ENCODE data around the gene AMZ1. TPM values are rescaled to one million over a fixed set of nuclear protein-coding genes. Genes with fewer than 3 reads are reported as not detected.
"Not testable (repeated sequence)": the region's sequence is repeated elsewhere in the genome, so short reads cannot be mapped to it uniquely, and the experiment has no call there.

The AMZ1 gene
- total and polyA plus RNA-seq, 4 donors: 0.83 to 4.8 (median 3.2) TPM

GRCh38 chr7:2689343-2689847 is 1.4 kb downstream of the AMZ1 start:
- Histone ChIP-seq H3K27ac (ENCODE audit: low read depth, low read length) (peak overlapping the region; percentile 45), H3K4me1 (ENCODE audit: control insufficient read depth, insufficient read depth, low read length) (peaks cover 28% of the 10 kb centered on the region), H3K4me3 (ENCODE audit: low read depth, low read length) (no peak overlapping the region), H3K36me3 (ENCODE audit: control insufficient read depth, insufficient read depth, low read length) (no peaks in the 10 kb centered on the region), H3K27me3 (ENCODE audit: control insufficient read depth, insufficient read depth, low read length) (peaks cover 25% of the 10 kb centered on the region), H3K9me3 (ENCODE audit: control insufficient read depth, insufficient read depth, low read length) (no peaks in the 10 kb centered on the region)
- no peak for DNase-seq (ENCODE audit: low read depth in 4 of 6, low spot score in 6 of 6)
- 70% methylated on average over 14 of the region's 16 CpGs for WGBS (ENCODE audit: insufficient coverage)

GRCh38 chr7:2689951-2690705 is 2.1 kb downstream of the AMZ1 start:
- H3K9me3 ChIP-seq (ENCODE audit: control insufficient read depth, insufficient read depth, low read length): no peaks in the 10 kb centered on the region
- no peak overlapping the region for H3K4me3 ChIP-seq (ENCODE audit: low read depth, low read length)
- 77% methylated on average over 23 of the region's 23 CpGs for WGBS (ENCODE audit: insufficient coverage)

GRCh38 chr7:2691011-2691707 is 3.2 kb downstream of the AMZ1 start:
- Histone ChIP-seq H3K4me1 (ENCODE audit: control insufficient read depth, insufficient read depth, low read length) (peaks cover 28% of the 10 kb centered on the region), H3K4me3 (ENCODE audit: low read depth, low read length) (no peak overlapping the region), H3K36me3 (ENCODE audit: control insufficient read depth, insufficient read depth, low read length) (no peaks in the 10 kb centered on the region), H3K27me3 (ENCODE audit: control insufficient read depth, insufficient read depth, low read length) (peaks cover 25% of the 10 kb centered on the region), H3K9me3 (ENCODE audit: control insufficient read depth, insufficient read depth, low read length) (no peaks in the 10 kb centered on the region), H3K27ac (ENCODE audit: low read depth, low read length) (no peak overlapping the region)
- no peak for DNase-seq (ENCODE audit: low read depth in 4 of 6, low spot score in 6 of 6)
- 95% methylated on average over 14 of the region's 18 CpGs for WGBS (ENCODE audit: insufficient coverage)

More at GRCh38 chr7:2689951-2690705, 2.1 kb downstream of the AMZ1 start:
- peaks cover 28% of the 10 kb centered on the region for H3K4me1 ChIP-seq (ENCODE audit: control insufficient read depth, insufficient read depth, low read length)
- DNase-seq (ENCODE audit: low read depth in 4 of 6, low spot score in 6 of 6): no peak
- no peak overlapping the region for H3K27ac ChIP-seq (ENCODE audit: low read depth, low read length)
- H3K27me3 ChIP-seq (ENCODE audit: control insufficient read depth, insufficient read depth, low read length): peaks cover 25% of the 10 kb centered on the region
- no peaks in the 10 kb centered on the region for H3K36me3 ChIP-seq (ENCODE audit: control insufficient read depth, insufficient read depth, low read length)

GRCh38 chr7:2691932-2692439 is 4.0 kb downstream of the AMZ1 start:
- not testable (repeated sequence) for DNase-seq (ENCODE audit: low read depth in 4 of 6, low spot score in 6 of 6); H3K27ac ChIP-seq (ENCODE audit: low read depth, low read length); H3K9me3 ChIP-seq (ENCODE audit: control insufficient read depth, insufficient read depth, low read length); H3K36me3 ChIP-seq (ENCODE audit: control insufficient read depth, insufficient read depth, low read length); H3K4me3 ChIP-seq (ENCODE audit: low read depth, low read length)
- peaks cover 28% of the 10 kb centered on the region for H3K4me1 ChIP-seq (ENCODE audit: control insufficient read depth, insufficient read depth, low read length)
- 92% methylated on average over 14 of the region's 23 CpGs for WGBS (ENCODE audit: insufficient coverage)
- H3K27me3 ChIP-seq (ENCODE audit: control insufficient read depth, insufficient read depth, low read length): peaks cover 25% of the 10 kb centered on the region

- Histone ChIP-seq H3K4me3 (ENCODE audit: low read depth, low read length) (no peak overlapping the region), H3K9me3 (ENCODE audit: control insufficient read depth, insufficient read depth, low read length) (no peaks in the 10 kb centered on the region), H3K27me3 (ENCODE audit: control insufficient read depth, insufficient read depth, low read length) (peaks cover 20% of the 10 kb centered on the region), H3K27ac (ENCODE audit: low read depth, low read length) (no peak overlapping the region), H3K4me1 (ENCODE audit: control insufficient read depth, insufficient read depth, low read length) (peaks cover 23% of the 10 kb centered on the region), H3K36me3 (ENCODE audit: control insufficient read depth, insufficient read depth, low read length) (no peaks in the 10 kb centered on the region)
- WGBS (ENCODE audit: insufficient coverage): 84% methylated on average over 13 of the region's 14 CpGs
- DNase-seq (ENCODE audit: low read depth in 4 of 6, low spot score in 6 of 6): no peak
Measured at GRCh38 chr7:2692543-2692942, 4.5 kb downstream of the AMZ1 start.

- 85% methylated on average over 5 of the region's 19 CpGs for WGBS (ENCODE audit: insufficient coverage)
- H3K27ac ChIP-seq (ENCODE audit: low read depth, low read length): not testable (repeated sequence)
Measured at GRCh38 chr7:2693420-2694121, 5.6 kb downstream of the AMZ1 start.

GRCh38 chr7:2694122-2694436 is 6.1 kb downstream of the AMZ1 start:
- DNase-seq (ENCODE audit: low read depth in 4 of 6, low spot score in 6 of 6); H3K36me3 ChIP-seq (ENCODE audit: control insufficient read depth, insufficient read depth, low read length); H3K9me3 ChIP-seq (ENCODE audit: control insufficient read depth, insufficient read depth, low read length); H3K27me3 ChIP-seq (ENCODE audit: control insufficient read depth, insufficient read depth, low read length); H3K27ac ChIP-seq (ENCODE audit: low read depth, low read length); H3K4me3 ChIP-seq (ENCODE audit: low read depth, low read length): not testable (repeated sequence)
- peaks cover 15% of the 10 kb centered on the region for H3K4me1 ChIP-seq (ENCODE audit: control insufficient read depth, insufficient read depth, low read length)
- WGBS (ENCODE audit: insufficient coverage): 86% methylated on average over 6 of the region's 8 CpGs

More at GRCh38 chr7:2693420-2694121, 5.6 kb downstream of the AMZ1 start:
- H3K9me3 ChIP-seq (ENCODE audit: control insufficient read depth, insufficient read depth, low read length); DNase-seq (ENCODE audit: low read depth in 4 of 6, low spot score in 6 of 6); H3K4me3 ChIP-seq (ENCODE audit: low read depth, low read length); H3K36me3 ChIP-seq (ENCODE audit: control insufficient read depth, insufficient read depth, low read length): not testable (repeated sequence)
- peaks cover 12% of the 10 kb centered on the region for H3K27me3 ChIP-seq (ENCODE audit: control insufficient read depth, insufficient read depth, low read length)
- H3K4me1 ChIP-seq (ENCODE audit: control insufficient read depth, insufficient read depth, low read length): peaks cover 15% of the 10 kb centered on the region

- peaks cover 21% of the 10 kb centered on the region for H3K36me3 ChIP-seq (ENCODE audit: control insufficient read depth, insufficient read depth, low read length)
- H3K4me1 ChIP-seq (ENCODE audit: control insufficient read depth, insufficient read depth, low read length): peaks cover 26% of the 10 kb centered on the region
- no peaks in the 10 kb centered on the region for H3K27me3 ChIP-seq (ENCODE audit: control insufficient read depth, insufficient read depth, low read length)
- no peaks in the 10 kb centered on the region for H3K9me3 ChIP-seq (ENCODE audit: control insufficient read depth, insufficient read depth, low read length)
- no peak for DNase-seq (ENCODE audit: low read depth in 4 of 6, low spot score in 6 of 6)
- 41% methylated on average over 15 of the region's 18 CpGs for WGBS (ENCODE audit: insufficient coverage)
- no peak overlapping the region for H3K4me3 ChIP-seq (ENCODE audit: low read depth, low read length)
- no peak overlapping the region for H3K27ac ChIP-seq (ENCODE audit: low read depth, low read length)
Measured at GRCh38 chr7:2698581-2699288, 10.7 kb downstream of the AMZ1 start.

GRCh38 chr7:2699289-2699620 is 11.3 kb downstream of the AMZ1 start:
- 60% methylated on average over 9 of the region's 15 CpGs for WGBS (ENCODE audit: insufficient coverage)
- DNase-seq (ENCODE audit: low read depth in 4 of 6, low spot score in 6 of 6): no peak
- peaks cover 26% of the 10 kb centered on the region for H3K4me1 ChIP-seq (ENCODE audit: control insufficient read depth, insufficient read depth, low read length)
- peaks cover 21% of the 10 kb centered on the region for H3K36me3 ChIP-seq (ENCODE audit: control insufficient read depth, insufficient read depth, low read length)
- H3K27ac ChIP-seq (ENCODE audit: low read depth, low read length): no peak overlapping the region
- no peaks in the 10 kb centered on the region for H3K9me3 ChIP-seq (ENCODE audit: control insufficient read depth, insufficient read depth, low read length)
- H3K4me3 ChIP-seq (ENCODE audit: low read depth, low read length): no peak overlapping the region
- no peaks in the 10 kb centered on the region for H3K27me3 ChIP-seq (ENCODE audit: control insufficient read depth, insufficient read depth, low read length)

Measured in spinal cord (tissue), 10 donors.